Endothelial cell of umbilical vein (primary cell): ENCODE measurements around the gene GRIN3A. TPM values are rescaled to one million over a fixed set of nuclear protein-coding genes. Genes with fewer than 3 reads are reported as not detected.

ENCODE experiments used
- BruUV-seq: library from RNA; stranded (reverse); fragments of 400-500 nt; replicated peaks from 2 replicates; lab custom pipeline; 2021; lab: Mats Ljungman, UMichigan
- CTCF ChIA-PET: fragments of 300-600, 350-600 bp; sonication (Branson Sonifier 250); formaldehyde crosslinking; loops from one replicate; lab custom pipeline; 2021; ENCODE audit warnings: antibody characterized with exemption, inconsistent platforms; lab: Charles Lee
- POLR2A ChIA-PET: fragments of 300-600, 350-600 bp; sonication (Branson Sonifier 250); formaldehyde crosslinking; loops from one replicate; lab custom pipeline; 2021; ENCODE audit warnings: antibody characterized with exemption, inconsistent platforms; lab: Charles Lee
- DNase-seq: peaks from one replicate; pipeline ENCODE4 v3.0.0-alpha.2; 2011; ENCODE audit warnings: low read depth, low spot score
- FAIRE-seq: peaks from 2 replicates; lab custom pipeline; 2011; peaks lifted over from hg19 to GRCh38; lab: Jason Lieb, UNC
- H2AFZ ChIP-seq: 2 replicates; pipeline ENCODE4 v1.6.0; 2012; ENCODE audit warnings: low read depth, low read length, control low read depth, inconsistent platforms
- H3K27ac ChIP-seq: 2 replicates; pipeline ENCODE4 v1.5.1; 2011; ENCODE audit warnings: low read depth, mild to moderate bottlenecking, control low read depth, low read length, moderate library complexity; ENCODE audit not compliant: insufficient read depth
- H3K27me3 ChIP-seq, 2 experiments: 2 replicates each; pipeline versions ENCODE4 v1.6.0 to v1.6.1; 2011; ENCODE audit warnings: low read length in 2 of 2, mixed read lengths in 1 of 2; ENCODE audit not compliant: control insufficient read depth in 2 of 2, insufficient read depth in 2 of 2
- H3K36me3 ChIP-seq, 2 experiments: 2 replicates in 1 of 2; 3 replicates in 1 of 2; pipeline ENCODE4 v1.5.1; 2011; ENCODE audit warnings: low read length in 2 of 2, mild to moderate bottlenecking in 1 of 2, moderate library complexity in 1 of 2; ENCODE audit not compliant: control insufficient read depth in 2 of 2, insufficient read depth in 2 of 2; ENCODE audit errors: extremely low read depth in 1 of 2
- H3K4me1 ChIP-seq: 3 replicates; pipeline ENCODE4 v1.5.1; 2011; ENCODE audit warnings: mild to moderate bottlenecking, low read length; ENCODE audit not compliant: control insufficient read depth, insufficient read depth; ENCODE audit errors: extremely low read depth
- H3K4me2 ChIP-seq: 2 replicates; pipeline ENCODE4 v1.6.1; 2011; ENCODE audit warnings: low read length, control low read depth, mixed read lengths; ENCODE audit not compliant: insufficient read depth
- H3K4me3 ChIP-seq, 3 experiments: fragments of 200-600 bp in 1 of 3; sonication (generic), shearing (Covaris generic) in 1 of 3; replicated peaks in 1 of 3; 2 replicates each; pipeline ENCODE4 v1.5.1; 2011 to 2016; ENCODE audit warnings: control low read depth in 3 of 3, low read length in 3 of 3, mild to moderate bottlenecking in 2 of 3, inconsistent platforms in 1 of 3, low read depth in 1 of 3, moderate library complexity in 1 of 3; ENCODE audit not compliant: insufficient read depth in 1 of 3
- H3K79me2 ChIP-seq: 2 replicates; pipeline ENCODE4 v1.6.0; 2012; ENCODE audit warnings: low read length, inconsistent platforms; ENCODE audit not compliant: control insufficient read depth, insufficient read depth
- H3K9ac ChIP-seq: replicated peaks from 2 replicates; pipeline ENCODE3; 2011; ENCODE audit warnings: low read length, control low read depth; ENCODE audit not compliant: insufficient read depth; ENCODE audit errors: extremely low read depth
- H3K9me1 ChIP-seq: replicated peaks from 3 replicates; pipeline ENCODE4 v1.6.0; 2011; ENCODE audit warnings: mild to moderate bottlenecking, low read length; ENCODE audit not compliant: control insufficient read depth, insufficient read depth; ENCODE audit errors: extremely low read depth
- H3K9me3 ChIP-seq: replicated peaks from 2 replicates; pipeline ENCODE4 v1.5.1; 2012; ENCODE audit warnings: low read length, inconsistent platforms; ENCODE audit not compliant: control insufficient read depth, insufficient read depth
- H4K20me1 ChIP-seq: replicated peaks from 2 replicates; pipeline ENCODE3; 2011; ENCODE audit warnings: mild to moderate bottlenecking, low read length; ENCODE audit not compliant: control insufficient read depth, insufficient read depth; ENCODE audit errors: extremely low read depth
- EZH2 ChIP-seq: IDR thresholded peaks from 2 replicates; pipeline ENCODE4 v1.6.1; 2012; ENCODE audit warnings: borderline replicate concordance, low read depth, mild to moderate bottlenecking, moderate library complexity, low read length, inconsistent platforms; ENCODE audit not compliant: severe bottlenecking
- FOS ChIP-seq: IDR thresholded peaks from 2 replicates; pipeline ENCODE4 v1.6.1; 2011; ENCODE audit warnings: mild to moderate bottlenecking, low read length, moderate library complexity, borderline replicate concordance; ENCODE audit not compliant: insufficient read depth
- GATA2 ChIP-seq: IDR thresholded peaks from 2 replicates; pipeline ENCODE4 v1.7.0; 2011; ENCODE audit warnings: low read depth, mild to moderate bottlenecking, moderate library complexity, mixed read lengths, low read length; ENCODE audit not compliant: insufficient read length, insufficient read depth
- JUN ChIP-seq: IDR thresholded peaks from 2 replicates; pipeline ENCODE4 v1.6.1; 2011; ENCODE audit warnings: borderline replicate concordance, low read depth; ENCODE audit not compliant: insufficient read length, insufficient read depth
- MAX ChIP-seq: IDR thresholded peaks from 2 replicates; pipeline ENCODE4 v1.6.1; 2011; ENCODE audit not compliant: insufficient read depth, insufficient read length
- MYC ChIP-seq: IDR thresholded peaks from one replicate; pipeline ENCODE4 v1.6.1; 2011; ENCODE audit warnings: mild to moderate bottlenecking, low read depth, low read length
- POLR2A ChIP-seq: IDR thresholded peaks from 2 replicates; pipeline ENCODE4 v1.6.1; 2012; ENCODE audit warnings: low read depth, mild to moderate bottlenecking, control low read depth, low read length
- POLR2AphosphoS5 ChIP-seq: IDR thresholded peaks from 2 replicates; pipeline ENCODE4 v1.6.1; 2012; ENCODE audit warnings: low read depth, mild to moderate bottlenecking, control low read depth, low read length, moderate library complexity; ENCODE audit not compliant: insufficient read depth
- dilution Hi-C: fragments of 300-500 bp; cut with MboI; formaldehyde crosslinking; loops from one replicate; pipeline ENCODE4 v1.15.0; 2019; ENCODE audit warnings: low sequenced_read_pairs; ENCODE audit not compliant: extremely low pct_ligation_motif_present
- intact Hi-C: fragments of 100-400 bp; cut with micrococcal nuclease; formaldehyde crosslinking; loops from one replicate; pipeline ENCODE4 v1.10.0; 2022
- polyA plus RNA-seq, 4 experiments: library from polyadenylated mRNA; depleted of rRNA in 3 of 4; stranded (reverse) in 3 of 4; unstranded in 1 of 4; fragments of >200 nt; gene quantifications; 2 replicates each; pipeline versions ENCODE4 v1.2.1 to v1.2.3, GENCODE V29; 2011 to 2012; ENCODE audit warnings: missing spikeins in 1 of 4
- total RNA-seq: library from RNA; stranded (reverse); gene quantifications from 2 replicates; pipeline ENCODE4 v1.2.3, GENCODE V29; 2021
- TF ChIP-seq, protein P1 (sequence below), 2 donors: IDR thresholded peaks; 1 replicate in 1 of 2; 2 replicates in 1 of 2; pipeline ENCODE4 v1.5.1; 2011; ENCODE audit warnings: low read length in 2 of 2, mild to moderate bottlenecking in 2 of 2, moderate library complexity in 2 of 2, control low read depth in 1 of 2, inconsistent platforms in 1 of 2, low read depth in 1 of 2; ENCODE audit not compliant: insufficient read depth in 1 of 2; ENCODE audit errors: extremely low read depth in 1 of 2

Gene GRIN3A
- total and polyA plus RNA-seq, 2 donors (not counting 3 experiments of a cell fraction or from before 2014, with no cell fraction given): not detected

GRCh38 chr9:101708855-101709254 is 29.6 kb downstream of the GRIN3A start:
- no peak overlapping the region for H2AFZ ChIP-seq
- no peaks in the 10 kb centered on the region for H3K9me3 ChIP-seq
- intact Hi-C loops: no loop called here
- no peaks in the 10 kb centered on the region for H3K79me2 ChIP-seq
- BruUV-seq: no TSS peak
- H3K4me3 ChIP-seq: no peak overlapping the region
- H3K4me2 ChIP-seq: no peak overlapping the region
- ChIA-PET POLR2A (no interaction called here), CTCF (no interaction called here)
- H3K4me1 ChIP-seq: no peaks in the 10 kb centered on the region
- no peak overlapping the region for H3K27ac ChIP-seq
- dilution Hi-C loops: no loop called here
- TF ChIP-seq POLR2A (no peak), MAX (no peak), GATA2 (no peak), POLR2AphosphoS5 (no peak), EZH2 (no peak), JUN (no peak), MYC (no peak), FOS (no peak)
- TF ChIP-seq, protein P1, sequence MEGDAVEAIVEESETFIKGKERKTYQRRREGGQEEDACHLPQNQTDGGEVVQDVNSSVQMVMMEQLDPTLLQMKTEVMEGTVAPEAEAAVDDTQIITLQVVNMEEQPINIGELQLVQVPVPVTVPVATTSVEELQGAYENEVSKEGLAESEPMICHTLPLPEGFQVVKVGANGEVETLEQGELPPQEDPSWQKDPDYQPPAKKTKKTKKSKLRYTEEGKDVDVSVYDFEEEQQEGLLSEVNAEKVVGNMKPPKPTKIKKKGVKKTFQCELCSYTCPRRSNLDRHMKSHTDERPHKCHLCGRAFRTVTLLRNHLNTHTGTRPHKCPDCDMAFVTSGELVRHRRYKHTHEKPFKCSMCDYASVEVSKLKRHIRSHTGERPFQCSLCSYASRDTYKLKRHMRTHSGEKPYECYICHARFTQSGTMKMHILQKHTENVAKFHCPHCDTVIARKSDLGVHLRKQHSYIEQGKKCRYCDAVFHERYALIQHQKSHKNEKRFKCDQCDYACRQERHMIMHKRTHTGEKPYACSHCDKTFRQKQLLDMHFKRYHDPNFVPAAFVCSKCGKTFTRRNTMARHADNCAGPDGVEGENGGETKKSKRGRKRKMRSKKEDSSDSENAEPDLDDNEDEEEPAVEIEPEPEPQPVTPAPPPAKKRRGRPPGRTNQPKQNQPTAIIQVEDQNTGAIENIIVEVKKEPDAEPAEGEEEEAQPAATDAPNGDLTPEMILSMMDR (IDR thresholded peaks at IDR 0.05; ENCODE audit: extremely low read depth in 1 of 2, insufficient read depth in 1 of 2, low read depth in 1 of 2, low read length in 2 of 2): no peak
- H3K9ac ChIP-seq: no peak overlapping the region
- no peak for FAIRE-seq
- DNase-seq: no peak
- H3K9me1 ChIP-seq: no peaks in the 10 kb centered on the region
- H3K27me3 ChIP-seq: no peaks in the 10 kb centered on the region
- no peaks in the 10 kb centered on the region for H3K36me3 ChIP-seq
- H4K20me1 ChIP-seq: no peaks in the 10 kb centered on the region
